HPDE6-E6E7 (cell line): ENCODE measurements around the gene PARK7.

Experiments
- DNase-seq: peaks from one replicate; pipeline ENCODE4 v3.0.0; 2011; ENCODE audit warnings: missing footprints; ENCODE audit errors: extremely low spot score

PARK7 gene

GRCh38 chr1:8010080-8010664 lies 48.7 kb downstream of the PARK7 start:
- no peak for DNase-seq

GRCh38 chr1:8011016-8011415 lies 49.5 kb downstream of the PARK7 start:
- DNase-seq, result no peak

DNA sequence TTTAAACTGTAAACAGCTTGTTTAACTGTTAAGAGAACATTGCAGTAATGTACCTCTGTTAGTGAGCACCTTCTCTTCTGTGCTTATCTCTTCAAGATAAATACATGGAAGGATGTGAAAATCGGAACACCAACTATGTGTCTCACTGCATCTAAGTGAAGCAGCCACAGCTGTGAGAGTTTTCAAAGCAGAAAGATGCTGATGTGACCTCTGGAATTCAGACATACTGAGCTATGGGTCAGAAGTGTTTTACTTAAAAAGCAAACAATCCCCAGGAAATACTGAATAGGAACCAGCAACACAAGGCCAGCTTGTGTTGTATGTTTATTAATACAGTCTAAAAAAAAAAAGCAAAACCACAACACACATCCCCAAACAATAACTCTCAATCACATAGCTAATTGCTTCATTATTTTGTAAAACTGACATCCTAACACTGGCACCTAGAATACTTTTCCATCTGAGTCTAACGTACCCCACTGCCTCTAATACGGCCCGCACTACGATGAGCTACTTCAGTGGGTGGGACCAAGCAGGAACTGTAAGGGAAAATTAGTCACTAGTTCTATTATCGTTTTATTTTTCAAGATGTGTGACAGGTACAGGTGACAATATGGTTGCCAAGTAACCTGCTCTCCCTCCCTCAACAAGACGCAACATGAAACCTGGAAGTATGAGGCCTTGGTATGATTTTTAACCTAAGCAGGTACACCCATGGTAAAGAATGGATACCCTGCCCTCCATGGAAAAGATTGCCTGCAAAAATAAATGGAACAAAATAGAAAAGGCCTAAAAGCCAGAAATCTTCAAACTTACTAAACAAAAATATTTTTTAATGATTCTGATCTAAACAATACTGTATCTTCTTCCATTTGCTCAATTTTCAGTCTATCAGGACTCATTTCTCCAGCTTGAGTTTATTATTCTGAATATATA lies 50.7 kb downstream of the PARK7 start:
- no peak for DNase-seq

- no peak for DNase-seq
These were observed 51.4 kb downstream of the PARK7 start for GRCh38 chr1:8012955-8013354.

DNA sequence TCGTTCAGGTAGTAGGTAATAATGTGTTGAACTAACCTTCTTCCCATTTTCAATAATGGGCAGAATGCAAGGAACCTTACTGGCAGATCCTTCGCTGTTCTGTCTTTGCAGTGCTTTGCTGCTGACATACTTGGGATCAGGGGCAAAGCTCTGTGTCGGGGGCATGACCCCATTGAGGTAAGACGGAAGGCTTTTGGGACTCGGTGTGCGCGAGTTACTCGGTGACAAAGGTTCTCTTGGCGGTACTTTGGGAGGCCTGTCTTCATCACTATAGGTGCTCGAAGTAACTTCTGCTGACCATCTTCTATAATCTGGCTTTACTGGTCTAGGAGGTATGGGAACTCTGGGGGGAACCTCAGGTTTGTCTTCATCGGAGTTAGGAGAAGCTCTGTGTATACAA lies 51.9 kb downstream of the PARK7 start:
- DNase-seq, result no peak

GRCh38 chr1:8013800-8014199 lies 52.3 kb downstream of the PARK7 start:
- DNase-seq, result no peak

DNA sequence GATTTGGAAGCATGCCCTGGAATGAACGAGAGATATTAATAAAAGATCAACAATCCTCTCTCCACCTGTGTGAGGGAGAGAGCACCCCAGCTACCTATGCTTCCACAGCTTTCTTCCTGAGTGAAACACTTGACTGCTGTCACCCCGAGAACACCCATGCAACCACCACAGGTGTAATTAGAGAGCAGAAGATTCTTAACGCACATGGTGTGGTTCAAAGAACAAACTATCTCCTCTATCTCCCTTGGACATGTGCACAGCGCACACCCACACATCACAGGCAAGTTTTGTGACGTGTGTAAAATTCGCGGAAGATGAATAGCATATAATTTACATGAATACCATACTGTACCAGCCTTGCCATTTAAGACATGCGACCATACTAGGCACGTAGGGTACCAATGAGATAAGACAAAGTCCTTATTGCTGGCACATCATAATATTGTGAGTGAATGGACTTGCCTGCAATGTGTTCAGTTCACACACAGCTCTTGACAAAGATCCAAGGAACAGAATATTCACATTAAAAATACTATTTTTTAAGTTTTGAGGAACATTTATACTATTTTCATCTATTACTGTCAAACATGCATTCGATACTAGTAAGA lies 53.0 kb downstream of the PARK7 start:
- no peak for DNase-seq

- peak; percentile 39 for DNase-seq
These were observed 53.7 kb downstream of the PARK7 start for GRCh38 chr1:8015036-8015808.

GRCh38 chr1:8015809-8016165 lies 54.3 kb downstream of the PARK7 start:
- DNase-seq, result no peak

DNA sequence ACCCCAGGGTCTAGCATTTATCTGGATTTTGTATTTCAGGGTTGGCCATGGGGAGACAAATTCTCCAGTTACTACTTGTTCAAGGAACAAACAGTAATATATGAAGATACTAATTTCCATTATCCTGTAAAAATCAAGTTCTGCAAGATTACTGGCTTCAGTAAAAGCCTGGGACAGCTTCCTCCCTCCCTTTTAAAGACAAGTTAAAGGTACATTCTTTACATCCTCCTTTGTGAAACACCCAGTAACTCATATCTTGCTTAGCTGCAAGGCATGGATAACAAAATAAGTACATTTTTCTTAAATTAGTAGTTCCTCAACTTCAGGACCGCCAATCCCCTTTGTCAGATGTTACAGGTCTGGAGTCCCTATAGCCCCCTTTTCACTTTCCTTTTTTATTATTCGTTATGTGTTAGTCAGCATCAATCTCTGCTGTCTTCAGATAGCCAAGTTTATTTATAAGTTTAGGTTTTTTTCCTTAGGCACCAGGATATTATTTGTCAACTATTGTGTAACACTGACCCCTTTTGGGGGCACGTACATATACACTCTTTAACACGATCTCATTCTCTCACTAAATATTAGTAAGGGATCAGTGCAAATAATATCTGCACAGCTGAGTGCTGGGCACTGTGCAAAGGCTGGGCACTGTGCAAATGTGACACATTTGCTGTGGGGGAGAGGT lies 54.8 kb downstream of the PARK7 start:
- DNase-seq, result no peak

DNA sequence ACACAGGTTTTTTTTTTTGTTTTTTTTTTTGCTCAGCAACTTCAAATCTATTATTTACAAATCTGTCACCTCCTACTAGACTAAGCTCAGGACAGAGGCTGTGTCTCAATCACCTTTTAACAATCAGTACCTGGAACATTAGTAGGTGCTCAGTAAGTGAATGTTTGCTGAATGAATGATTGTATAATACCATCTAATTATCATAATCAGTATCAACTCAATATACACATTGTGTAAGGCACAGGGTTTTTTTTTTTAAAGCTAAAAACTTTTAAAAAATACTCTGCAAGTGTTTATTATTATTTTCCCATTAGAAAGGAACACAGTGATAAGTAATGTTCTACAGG lies 55.4 kb downstream of the PARK7 start:
- no peak for DNase-seq

GRCh38 chr1:8017495-8018197 lies 56.1 kb downstream of the PARK7 start:
- no peak for DNase-seq

DNA sequence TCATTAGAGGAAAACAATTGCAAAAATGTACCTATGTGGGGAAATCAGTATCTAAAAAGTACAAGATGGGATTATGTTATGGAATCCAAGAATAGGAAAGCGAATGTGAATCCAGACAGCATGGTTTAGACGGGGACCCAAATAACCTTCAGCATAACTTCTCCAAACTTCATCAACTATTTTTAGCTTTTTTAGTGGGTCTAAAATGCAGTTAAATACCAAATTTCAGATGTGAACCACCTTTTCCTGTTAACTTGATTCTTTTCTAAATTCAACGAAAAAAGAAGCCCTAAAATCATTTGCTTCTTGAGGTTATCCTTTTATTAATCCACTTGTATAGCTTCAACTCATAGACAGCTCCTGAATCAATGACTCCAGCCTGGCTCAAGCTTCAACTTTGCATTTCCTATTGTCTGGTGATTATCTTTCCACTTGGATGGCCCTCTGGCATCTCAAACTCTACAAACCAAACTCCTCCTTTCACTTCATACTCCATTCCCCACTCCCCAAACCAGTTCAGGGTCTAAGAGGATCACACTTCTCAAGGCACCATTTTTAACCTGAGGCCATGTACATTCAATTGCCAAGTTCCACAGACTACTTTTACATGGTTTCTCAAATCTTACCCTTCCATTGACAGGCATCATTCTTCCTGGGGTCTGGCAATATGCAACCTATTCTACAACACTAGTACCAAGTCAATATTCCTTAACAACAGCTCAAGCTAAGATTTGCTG lies 57.1 kb downstream of the PARK7 start:
- DNase-seq, result no peak

DNA sequence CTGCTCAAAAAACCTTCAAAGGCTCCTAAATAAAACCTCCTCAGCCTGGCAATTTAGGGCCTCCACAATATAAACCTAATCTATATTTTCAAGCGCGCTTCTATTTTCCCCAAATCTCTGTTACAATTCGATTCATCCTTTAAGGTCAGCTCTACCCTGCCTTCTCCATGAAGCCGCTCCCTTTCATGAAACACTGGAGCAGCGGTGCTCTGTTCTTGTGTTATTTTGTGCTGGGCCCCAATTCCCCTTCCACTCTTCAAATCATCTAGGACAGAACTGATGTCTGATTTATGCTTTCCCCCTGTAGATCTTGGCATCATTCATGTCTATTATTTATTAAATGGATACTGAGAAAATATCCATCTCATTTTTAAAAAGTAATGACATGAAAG lies 57.7 kb downstream of the PARK7 start:
- DNase-seq, result no peak

DNA sequence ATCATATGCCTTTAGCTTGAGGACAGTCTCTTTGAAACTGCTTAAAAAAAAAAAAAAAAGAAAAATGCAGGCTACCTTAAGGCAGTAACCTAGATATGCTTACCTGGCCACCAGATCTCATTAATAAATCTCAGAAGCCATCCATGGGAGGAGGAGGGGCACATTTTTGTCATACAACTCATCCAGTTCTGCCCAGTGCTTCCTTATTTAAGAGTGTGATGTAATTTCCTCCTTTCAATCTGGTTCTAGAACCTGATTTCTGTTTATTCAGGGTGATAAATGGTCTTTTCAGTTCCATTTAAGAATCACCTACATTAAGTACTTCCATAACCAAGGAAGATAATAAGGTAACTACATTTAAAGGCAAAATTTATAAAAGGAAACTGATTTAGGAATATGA lies 58.5 kb downstream of the PARK7 start:
- peak; percentile 60 for DNase-seq

DNA sequence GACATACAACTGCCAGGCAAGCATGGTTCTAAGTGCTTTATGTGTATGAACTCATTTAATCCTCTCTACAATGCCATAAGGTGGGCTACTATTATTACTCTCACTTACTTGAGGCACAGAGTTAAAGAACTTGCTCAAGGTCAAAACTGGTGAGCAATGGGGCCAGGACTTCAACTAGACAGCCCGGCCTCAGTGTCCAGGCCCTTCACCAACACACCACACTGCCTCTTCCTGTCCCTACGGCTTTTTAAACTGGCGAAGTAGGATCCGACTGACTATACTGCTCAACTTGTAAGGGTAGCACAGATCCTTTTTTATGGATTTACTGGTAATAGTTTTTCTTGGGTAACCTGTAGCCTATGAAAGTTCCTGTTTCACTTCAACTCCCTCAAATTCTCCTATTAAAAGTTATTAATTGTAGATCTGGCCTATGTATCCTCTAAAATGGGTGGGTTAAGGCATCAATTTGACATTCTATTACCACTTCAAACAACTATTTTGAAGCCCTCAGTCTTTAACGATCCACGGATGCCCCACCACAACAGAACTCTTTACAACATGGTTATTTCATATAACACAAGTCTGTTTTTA lies 60.3 kb downstream of the PARK7 start:
- DNase-seq, result no peak

- DNase-seq, result no peak
These were observed 61.1 kb downstream of the PARK7 start for GRCh38 chr1:8022395-8023286.

DNA sequence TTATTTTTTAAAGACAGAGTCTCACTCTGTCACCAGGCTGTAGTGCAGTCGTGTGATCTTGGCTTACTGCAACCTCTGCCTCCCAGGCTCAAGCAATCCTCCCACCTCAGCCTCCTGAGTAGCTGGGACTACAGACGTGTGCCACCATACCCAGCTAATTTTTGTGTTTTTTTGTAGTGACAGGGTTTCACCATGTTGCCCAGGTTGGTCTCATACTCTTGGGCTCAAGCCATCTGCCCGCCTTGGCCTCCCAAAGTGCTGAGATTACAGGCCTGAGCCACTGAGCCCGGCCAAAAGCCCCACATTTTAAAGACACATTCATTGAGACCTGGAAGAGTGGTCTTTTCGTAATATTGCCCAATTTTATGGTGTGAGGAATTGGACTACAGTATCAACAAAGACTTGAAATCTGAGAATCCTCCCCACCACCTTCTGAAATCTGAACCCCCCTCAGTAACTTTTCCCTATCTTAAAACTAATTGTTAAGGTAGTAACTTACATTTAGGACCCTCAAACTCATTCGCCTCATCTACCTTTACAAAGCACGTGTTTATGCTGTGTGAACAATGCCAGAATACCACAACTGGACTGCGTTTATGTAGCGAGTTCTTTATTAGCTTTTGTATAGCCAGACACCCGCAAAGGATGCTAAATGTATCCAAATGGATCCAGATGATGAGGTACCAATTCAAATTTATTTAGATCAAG lies 61.9 kb downstream of the PARK7 start:
- DNase-seq, result no peak

GRCh38 chr1:8023995-8024313 lies 62.4 kb downstream of the PARK7 start:
- no peak for DNase-seq
